Adrenal gland (tissue), 5 donors: ENCODE results near the gene PSMG2.

Source experiments
- POLR2A ChIP-seq, 2 donors: fragments of 450-650 bp; IDR thresholded peaks; one replicate each; pipeline ENCODE4 v1.6.1; 2017; ENCODE audit warnings: antibody characterized with exemption in 2 of 2, mild to moderate bottlenecking in 2 of 2, moderate library complexity in 1 of 2
- TF ChIP-seq, protein P1 (sequence below), 6 experiments: fragments of 450-650 bp in 4 of 6; fragments of 200-600 bp in 2 of 6; sonication (generic) in 1 of 6; IDR thresholded peaks; 1 replicate in 5 of 6; 2 replicates in 1 of 6; pipeline versions ENCODE4 v1.5.1 to v1.8.0; 2016 to 2021; ENCODE audit warnings: antibody characterized with exemption in 6 of 6, mild to moderate bottlenecking in 2 of 6, moderate library complexity in 1 of 6
- donor health status: DM: no; HTN: no; CAD: no.

DNA sequence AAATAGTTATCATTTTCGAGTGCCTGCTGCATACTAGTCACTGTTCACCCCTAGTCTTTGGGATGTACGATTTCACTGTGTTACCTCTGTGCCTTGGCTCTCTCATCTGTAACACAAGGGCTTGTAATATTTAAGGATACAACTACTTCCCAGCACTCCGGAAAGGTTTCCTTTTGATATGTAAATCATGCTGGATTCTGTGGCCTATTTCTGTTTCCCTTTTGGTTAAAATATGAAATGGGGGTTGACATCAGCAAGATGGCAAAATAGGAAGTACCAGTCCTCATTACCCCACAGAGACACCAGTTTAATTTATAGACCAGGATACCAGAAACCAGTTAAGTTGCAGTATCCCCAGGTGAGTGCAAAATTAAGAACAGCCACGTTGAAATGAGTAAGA, 23.5 kb downstream of the PSMG2 start:
- TF ChIP-seq, protein P1, sequence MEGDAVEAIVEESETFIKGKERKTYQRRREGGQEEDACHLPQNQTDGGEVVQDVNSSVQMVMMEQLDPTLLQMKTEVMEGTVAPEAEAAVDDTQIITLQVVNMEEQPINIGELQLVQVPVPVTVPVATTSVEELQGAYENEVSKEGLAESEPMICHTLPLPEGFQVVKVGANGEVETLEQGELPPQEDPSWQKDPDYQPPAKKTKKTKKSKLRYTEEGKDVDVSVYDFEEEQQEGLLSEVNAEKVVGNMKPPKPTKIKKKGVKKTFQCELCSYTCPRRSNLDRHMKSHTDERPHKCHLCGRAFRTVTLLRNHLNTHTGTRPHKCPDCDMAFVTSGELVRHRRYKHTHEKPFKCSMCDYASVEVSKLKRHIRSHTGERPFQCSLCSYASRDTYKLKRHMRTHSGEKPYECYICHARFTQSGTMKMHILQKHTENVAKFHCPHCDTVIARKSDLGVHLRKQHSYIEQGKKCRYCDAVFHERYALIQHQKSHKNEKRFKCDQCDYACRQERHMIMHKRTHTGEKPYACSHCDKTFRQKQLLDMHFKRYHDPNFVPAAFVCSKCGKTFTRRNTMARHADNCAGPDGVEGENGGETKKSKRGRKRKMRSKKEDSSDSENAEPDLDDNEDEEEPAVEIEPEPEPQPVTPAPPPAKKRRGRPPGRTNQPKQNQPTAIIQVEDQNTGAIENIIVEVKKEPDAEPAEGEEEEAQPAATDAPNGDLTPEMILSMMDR (IDR thresholded peaks at IDR 0.05), result no peak
- no peak for TF ChIP-seq POLR2A (IDR thresholded peaks at IDR 0.05)
